Stimulated activated naive CD8-positive, alpha-beta T cell treated with anti-CD3 and anti-CD28 coated beads, Interleukin-15, amount 100 ng/mL, for 72 hours (primary cell): ENCODE measurements around the gene CDKAL1.
"Not testable (repeated sequence)": the region's sequence is repeated elsewhere in the genome, so short reads cannot be mapped to it uniquely, and the experiment has no call there.

Experiments
- ATAC-seq: fragments of 150-1000 bp; cut with Tn5 transposase; 2 replicates; pipeline ENCODE4 v1.10.0; 2021; ENCODE audit warnings: mild to moderate bottlenecking, moderate library complexity
- DNase-seq, 2 donors: peaks; one replicate each; pipeline ENCODE4 v3.0.0; 2021 to 2022
- H3K27ac Mint-ChIP-seq, 2 donors: one replicate each; pipeline ENCODE4 v1.8.0; 2022; ENCODE audit warnings: mild to moderate bottlenecking in 2 of 2, mixed read lengths in 2 of 2, moderate library complexity in 2 of 2
- H3K27me3 Mint-ChIP-seq: one replicate; pipeline ENCODE4 v1.8.0; 2022; ENCODE audit warnings: mixed read lengths
- H3K4me1 Mint-ChIP-seq: one replicate; pipeline ENCODE4 v1.8.0; 2022; ENCODE audit warnings: mild to moderate bottlenecking, mixed read lengths
- H3K4me3 Mint-ChIP-seq, 2 donors: one replicate each; pipeline ENCODE4 v1.8.0; 2022; ENCODE audit warnings: mild to moderate bottlenecking in 2 of 2, mixed read lengths in 2 of 2, moderate library complexity in 1 of 2
- H3K9me3 Mint-ChIP-seq, 2 donors: one replicate each; pipeline ENCODE4 v1.8.0; 2022; ENCODE audit warnings: mixed read lengths in 2 of 2

Gene CDKAL1

DNA sequence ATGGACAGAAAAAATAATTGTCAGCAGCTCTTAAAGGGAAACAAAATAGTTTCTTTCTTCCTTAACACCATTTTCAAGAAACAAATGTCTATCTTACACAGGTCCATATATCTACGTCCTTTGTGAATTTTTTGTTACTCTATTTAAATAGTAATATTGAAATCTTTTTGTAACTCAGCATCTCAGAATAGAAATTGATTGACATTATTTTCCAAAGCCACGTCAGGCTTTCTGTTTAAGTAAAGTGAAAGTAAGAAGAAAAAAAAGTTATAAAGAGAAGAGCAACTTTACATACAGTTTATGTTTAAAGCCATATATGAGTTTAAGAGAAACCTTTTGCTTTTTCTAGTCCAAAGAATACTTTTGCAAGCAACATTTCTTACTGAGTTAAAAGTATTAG is 656.4 kb downstream of the CDKAL1 start:
- ATAC-seq (no peak), DNase-seq (no peak)
- Mint-ChIP-seq H3K4me3 (no peak overlapping the region), H3K4me1 (no peaks in the 10 kb centered on the region), H3K27me3 (no peaks in the 10 kb centered on the region), H3K9me3 (no peaks in the 10 kb centered on the region), H3K27ac (no peak overlapping the region)

GRCh38 chr6:21193790-21194475 is 659.7 kb downstream of the CDKAL1 start:
- H3K9me3 Mint-ChIP-seq, result no peaks in the 10 kb centered on the region
- H3K27me3 Mint-ChIP-seq, result no peaks in the 10 kb centered on the region
- no peak overlapping the region for H3K4me3 Mint-ChIP-seq
- H3K27ac Mint-ChIP-seq, result no peak overlapping the region
- peaks cover 7% of the 10 kb centered on the region for H3K4me1 Mint-ChIP-seq
- no peak for DNase-seq
- no peak for ATAC-seq

- ATAC-seq, H3K9me3 Mint-ChIP-seq, H3K27me3 Mint-ChIP-seq, H3K4me1 Mint-ChIP-seq, H3K4me3 Mint-ChIP-seq, DNase-seq, H3K27ac Mint-ChIP-seq: not testable (repeated sequence)
These were observed 661.0 kb downstream of the CDKAL1 start for GRCh38 chr6:21195301-21195700.

- no peak for DNase-seq
- Mint-ChIP-seq H3K4me1 (peaks cover 7% of the 10 kb centered on the region), H3K27ac (no peak overlapping the region), H3K9me3 (no peaks in the 10 kb centered on the region), H3K4me3 (no peak overlapping the region), H3K27me3 (no peaks in the 10 kb centered on the region)
- ATAC-seq, result no peak
These were observed 663.9 kb downstream of the CDKAL1 start for GRCh38 chr6:21198032-21198640.

- no peak for ATAC-seq
- Mint-ChIP-seq H3K27ac (no peak overlapping the region), H3K4me3 (no peak overlapping the region), H3K9me3 (no peaks in the 10 kb centered on the region), H3K4me1 (peaks cover 7% of the 10 kb centered on the region), H3K27me3 (no peaks in the 10 kb centered on the region)
- DNase-seq, result no peak
These were observed 665.0 kb downstream of the CDKAL1 start for GRCh38 chr6:21199262-21199661.

DNA sequence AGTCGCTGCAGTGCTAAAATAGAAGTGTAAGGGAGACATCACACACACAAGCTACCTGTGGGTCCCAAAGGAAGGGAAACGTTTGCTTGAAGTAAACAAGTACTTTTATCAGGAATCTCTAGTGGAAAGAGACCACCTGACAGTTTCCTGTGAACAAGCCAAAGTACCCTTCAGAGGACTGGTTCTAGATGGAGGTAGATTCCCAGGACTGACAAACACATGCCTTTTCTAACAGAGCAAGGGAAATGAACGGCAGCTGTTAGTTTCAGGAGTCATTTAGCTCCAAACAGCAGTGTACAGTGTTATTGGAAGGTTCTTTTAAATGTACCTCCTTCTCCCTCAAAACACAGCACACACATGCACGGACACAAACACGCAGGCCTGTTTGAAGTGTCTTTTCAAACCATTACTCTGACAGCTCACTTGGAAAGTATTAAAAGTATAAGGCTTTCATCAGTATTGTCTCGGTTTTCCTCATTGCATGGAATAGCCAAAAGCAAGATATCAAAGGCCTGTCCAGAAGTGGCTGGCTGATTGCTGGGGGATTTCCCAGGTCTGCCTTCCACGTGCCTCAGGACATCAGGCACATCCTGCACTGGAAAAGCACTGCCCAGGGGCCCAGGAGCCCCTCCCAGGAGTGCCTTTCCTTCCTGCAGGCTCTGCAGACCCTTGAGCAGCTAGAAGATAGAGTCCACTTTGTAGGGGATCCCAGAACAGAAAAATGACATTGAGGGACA is 666.0 kb downstream of the CDKAL1 start:
- no peak for ATAC-seq
- peaks cover 7% of the 10 kb centered on the region for H3K4me1 Mint-ChIP-seq

GRCh38 chr6:21201187-21201586 is 666.9 kb downstream of the CDKAL1 start:
- Mint-ChIP-seq H3K9me3 (peaks cover 5 to 11% of the 10 kb centered on the region in 2 donors), H3K27ac (no peak overlapping the region)

More for the DNA sequence above, 666.0 kb downstream of the CDKAL1 start:
- H3K27ac Mint-ChIP-seq, result no peak overlapping the region
- no peaks in the 10 kb centered on the region for H3K27me3 Mint-ChIP-seq
- no peak for DNase-seq
- H3K9me3 Mint-ChIP-seq, result peaks cover 5 to 9% of the 10 kb centered on the region in 2 donors
- no peak overlapping the region for H3K4me3 Mint-ChIP-seq

DNA sequence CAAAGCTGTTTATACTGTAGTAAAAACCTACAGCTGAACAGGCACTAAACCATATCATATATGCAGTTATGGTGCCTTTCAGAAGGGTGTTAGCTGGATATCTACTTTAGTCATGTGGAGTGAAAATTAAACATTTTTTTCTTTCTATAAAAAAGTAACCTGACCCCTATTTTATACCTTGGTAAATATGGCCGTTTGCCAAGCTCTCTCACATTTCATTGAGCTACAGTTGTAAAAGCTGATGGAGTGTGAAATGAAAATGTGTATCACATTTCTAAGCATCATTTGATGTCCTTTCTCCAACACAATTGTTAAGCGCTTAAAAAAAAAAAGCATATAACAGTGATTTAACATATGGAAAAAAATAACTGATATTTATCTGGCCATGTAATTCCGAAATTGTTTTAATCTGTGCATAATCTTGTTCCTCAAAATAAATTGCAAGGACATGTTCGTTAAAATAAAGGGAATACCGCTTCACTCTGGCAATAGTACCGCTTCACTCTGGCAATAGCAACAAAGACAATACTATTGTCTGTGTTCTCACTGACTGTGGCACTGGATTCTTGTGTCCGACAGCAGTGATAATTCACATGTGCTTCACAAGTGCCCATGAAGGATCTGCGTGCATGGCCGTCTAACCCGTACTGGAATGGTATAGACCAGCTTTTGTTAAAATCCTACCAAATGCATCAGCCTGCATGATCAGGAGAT is 667.5 kb downstream of the CDKAL1 start:
- DNase-seq (no peak), ATAC-seq (no peak)
- Mint-ChIP-seq H3K4me3 (no peak overlapping the region), H3K4me1 (peaks cover 7% of the 10 kb centered on the region), H3K27ac (no peak overlapping the region), H3K27me3 (no peaks in the 10 kb centered on the region), H3K9me3 (peaks cover 5 to 11% of the 10 kb centered on the region in 2 donors)

More at GRCh38 chr6:21201187-21201586, 666.9 kb downstream of the CDKAL1 start:
- ATAC-seq, result no peak
- no peak for DNase-seq
- Mint-ChIP-seq H3K4me1 (peaks cover 7% of the 10 kb centered on the region), H3K4me3 (no peak overlapping the region), H3K27me3 (no peaks in the 10 kb centered on the region)

DNA sequence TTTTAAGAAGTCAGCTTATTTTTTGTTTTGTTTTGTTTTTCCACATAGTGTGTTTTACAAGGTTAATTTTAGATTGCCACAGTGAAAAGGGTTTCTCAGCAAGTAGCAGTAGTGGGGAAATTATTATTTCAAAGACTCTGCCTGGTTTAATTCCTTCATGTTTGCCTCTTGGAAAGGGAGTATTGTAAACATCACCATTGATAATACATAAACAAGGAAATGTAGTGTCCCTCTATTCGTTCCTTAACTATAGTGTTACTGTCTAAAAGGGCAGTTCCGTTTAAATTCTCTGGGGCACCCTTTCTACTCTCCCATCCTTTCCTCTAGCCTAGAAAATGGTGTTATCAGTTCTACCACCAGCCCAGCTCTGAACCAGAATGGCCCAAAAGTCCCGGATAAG is 668.3 kb downstream of the CDKAL1 start:
- Mint-ChIP-seq H3K4me1 (peaks cover 7% of the 10 kb centered on the region), H3K4me3 (no peak overlapping the region), H3K27me3 (no peaks in the 10 kb centered on the region), H3K9me3 (peaks cover 5 to 11% of the 10 kb centered on the region in 2 donors), H3K27ac (peak overlapping the region in 1 of 2 donors; percentile 80)
- DNase-seq (no peak), ATAC-seq (no peak)

- Mint-ChIP-seq H3K4me3 (no peak overlapping the region), H3K27me3 (no peaks in the 10 kb centered on the region), H3K27ac (no peak overlapping the region), H3K4me1 (no peaks in the 10 kb centered on the region), H3K9me3 (peaks cover 5 to 13% of the 10 kb centered on the region in 2 donors)
- DNase-seq (no peak), ATAC-seq (no peak)
These were observed 670.7 kb downstream of the CDKAL1 start for GRCh38 chr6:21204951-21205350.

DNA sequence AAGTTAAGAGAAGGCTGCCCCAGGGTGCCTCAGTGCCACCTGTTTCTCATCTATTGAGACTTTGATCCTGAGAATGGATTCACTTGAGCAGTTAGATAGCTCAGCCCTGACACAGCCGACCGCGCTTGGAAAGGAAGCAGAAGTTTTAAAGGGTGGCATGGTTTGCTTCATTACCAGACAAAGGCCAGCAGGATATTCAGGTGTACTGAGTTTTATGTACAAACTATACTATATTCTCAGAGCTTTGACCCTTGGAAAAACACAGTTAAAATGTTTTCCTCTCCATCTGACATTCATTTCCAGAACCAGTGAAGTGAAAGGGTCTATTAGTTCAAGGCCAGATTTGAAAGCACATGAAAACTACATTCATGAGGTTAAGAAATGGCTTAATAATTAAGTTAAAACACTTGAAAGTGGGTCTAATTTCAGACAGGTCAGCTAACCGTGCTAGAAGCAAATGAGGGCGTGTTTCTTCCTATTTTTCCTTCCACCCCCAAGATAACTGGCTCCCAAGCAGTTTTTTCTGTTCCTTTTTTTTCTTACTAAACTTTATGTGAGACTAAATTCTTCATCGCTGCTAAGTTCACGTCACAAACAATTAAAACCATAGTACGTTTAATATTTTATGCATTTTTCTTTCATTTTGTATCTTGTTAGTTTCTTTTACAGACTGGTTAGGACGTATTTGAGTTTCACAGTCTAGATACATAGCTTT is 674.0 kb downstream of the CDKAL1 start:
- peaks cover 5 to 23% of the 10 kb centered on the region in 2 donors for H3K9me3 Mint-ChIP-seq
- ATAC-seq (no peak), DNase-seq (no peak)
- H3K27me3 Mint-ChIP-seq, result no peaks in the 10 kb centered on the region
- no peak overlapping the region for H3K4me3 Mint-ChIP-seq
- no peak overlapping the region for H3K27ac Mint-ChIP-seq
- H3K4me1 Mint-ChIP-seq, result no peaks in the 10 kb centered on the region

- ATAC-seq, result no peak
- H3K27me3 Mint-ChIP-seq, result no peaks in the 10 kb centered on the region
- no peaks in the 10 kb centered on the region for H3K4me1 Mint-ChIP-seq
- no peak overlapping the region for H3K27ac Mint-ChIP-seq
- peaks cover 8 to 23% of the 10 kb centered on the region in 2 donors for H3K9me3 Mint-ChIP-seq
- H3K4me3 Mint-ChIP-seq, result no peak overlapping the region
- no peak for DNase-seq
These were observed 674.5 kb downstream of the CDKAL1 start for GRCh38 chr6:21208796-21209186.

GRCh38 chr6:21213492-21213891 is 679.2 kb downstream of the CDKAL1 start:
- no peak overlapping the region for H3K4me3 Mint-ChIP-seq
- peaks cover 4 to 12% of the 10 kb centered on the region in 2 donors for H3K9me3 Mint-ChIP-seq
- no peak for DNase-seq
- ATAC-seq, result no peak
- H3K27ac Mint-ChIP-seq, result no peak overlapping the region
- H3K27me3 Mint-ChIP-seq, result no peaks in the 10 kb centered on the region
- H3K4me1 Mint-ChIP-seq, result no peaks in the 10 kb centered on the region

GRCh38 chr6:21214738-21215448 is 680.6 kb downstream of the CDKAL1 start:
- no peak for ATAC-seq
- Mint-ChIP-seq H3K9me3 (peaks cover 4 to 10% of the 10 kb centered on the region in 2 donors), H3K4me1 (no peaks in the 10 kb centered on the region), H3K27me3 (no peaks in the 10 kb centered on the region), H3K4me3 (no peak overlapping the region), H3K27ac (no peak overlapping the region)
- DNase-seq, result no peak

DNA sequence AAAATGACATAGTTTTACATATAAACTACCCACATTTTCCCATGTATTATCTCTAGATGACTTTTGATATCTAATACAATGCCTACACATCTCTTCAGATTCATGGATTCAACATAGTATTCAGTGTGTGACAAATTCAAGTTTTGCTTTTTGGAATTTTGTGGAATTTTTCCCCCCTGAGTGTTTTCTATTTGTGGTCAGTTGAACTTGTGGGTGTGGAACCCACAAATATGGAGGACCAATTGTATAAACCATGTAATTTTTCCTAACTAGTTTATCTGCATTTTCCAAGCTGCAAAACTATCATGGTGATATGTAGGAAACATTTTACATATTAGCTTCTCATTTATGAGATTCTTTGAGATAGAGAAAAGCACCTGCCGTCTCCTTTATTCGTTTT is 685.0 kb downstream of the CDKAL1 start:
- no peaks in the 10 kb centered on the region for H3K4me1 Mint-ChIP-seq
- no peak overlapping the region for H3K27ac Mint-ChIP-seq
- no peaks in the 10 kb centered on the region for H3K27me3 Mint-ChIP-seq
- no peak for ATAC-seq
- H3K4me3 Mint-ChIP-seq, result no peak overlapping the region
- DNase-seq, result no peak
- H3K9me3 Mint-ChIP-seq, result no peaks in the 10 kb centered on the region
